OCI-LY3 (cell line): ENCODE results near the gene VIT.

Experiments
- H2AFZ ChIP-seq: fragments of 200-600, 300-600 bp; shearing (Covaris generic); 2 replicates; pipeline ENCODE4 v1.6.0; 2014; ENCODE audit warnings: antibody characterized with exemption, low read depth, low read length
- H3K27ac ChIP-seq: fragments of 200-600, 300-600 bp; sonication (generic); 2 replicates; pipeline ENCODE4 v1.5.1; 2014; ENCODE audit warnings: mild to moderate bottlenecking, low read length, moderate library complexity, mixed read lengths
- H3K27me3 ChIP-seq: fragments of 200-600, 300-600 bp; sonication (generic); 2 replicates; pipeline ENCODE4 v1.6.1; 2014; ENCODE audit warnings: low read depth, low read length, mixed read lengths
- H3K36me3 ChIP-seq: fragments of 200-600, 300-600 bp; sonication (generic); replicated peaks from 2 replicates; pipeline ENCODE3; 2014; ENCODE audit warnings: low read depth, low read length, mixed read lengths
- H3K4me1 ChIP-seq: fragments of 300-600, 200-600 bp; sonication (generic); 2 replicates; pipeline ENCODE4 v1.6.1; 2014; ENCODE audit warnings: low read length, mixed read lengths
- H3K4me2 ChIP-seq: fragments of 200-600, 300-600 bp; sonication (generic); 2 replicates; pipeline ENCODE4 v1.6.1; 2014; ENCODE audit warnings: low read length, mixed read lengths
- H3K4me3 ChIP-seq: fragments of 300-600, 200-600 bp; sonication (generic); 2 replicates; pipeline ENCODE4 v1.5.1; 2014; ENCODE audit warnings: antibody characterized with exemption, mild to moderate bottlenecking, low read length, moderate library complexity
- H3K79me2 ChIP-seq: fragments of 300-600, 200-600 bp; shearing (Covaris generic); 2 replicates; pipeline ENCODE4 v1.6.1; 2014; ENCODE audit warnings: mild to moderate bottlenecking, low read length, mixed read lengths
- H3K9ac ChIP-seq: fragments of 300-600, 200-600 bp; shearing (Covaris generic); 2 replicates; pipeline ENCODE4 v1.6.0; 2014; ENCODE audit warnings: mild to moderate bottlenecking, low read length, moderate library complexity
- H3K9me3 ChIP-seq: fragments of 200-600, 300-600 bp; shearing (Covaris generic); 2 replicates; pipeline ENCODE4 v1.6.1; 2014; ENCODE audit warnings: low read length, mixed read lengths; ENCODE audit not compliant: insufficient read depth
- H4K20me1 ChIP-seq: fragments of 200-600, 300-600 bp; sonication (generic); 2 replicates; pipeline ENCODE4 v1.6.1; 2016; ENCODE audit warnings: low read length, mixed read lengths; ENCODE audit not compliant: insufficient read depth
- CTCF ChIP-seq: fragments of 200-600, 300-600 bp; sonication (generic); IDR thresholded peaks from 2 replicates; pipeline ENCODE4 v1.5.1; 2014; ENCODE audit warnings: antibody characterized with exemption, low read length, low read depth
- EZH2phosphoT487 ChIP-seq: fragments of 200-600 bp; shearing (Covaris generic); IDR thresholded peaks from 2 replicates; pipeline ENCODE4 v1.6.1; 2018; ENCODE audit warnings: antibody characterized with exemption, mixed run types, low read depth

Gene VIT

GRCh38 chr2:36696533-36696932 lies at the start of gene VIT:
Gene VIT, plus strand, starts transcription at chr2:36696707. Its CDS starts 19,664 bp downstream, at chr2:36716371.
- Histone ChIP-seq H3K79me2 (no peaks in the 10 kb centered on the region), H4K20me1 (no peaks in the 10 kb centered on the region), H2AFZ (no peak within 1 kb of the TSS), H3K4me2 (no peak within 1 kb of the TSS), H3K4me1 (no peaks in the 10 kb centered on the region; the same call in 1 of the 2 replicates), H3K4me3 (no peak within 1 kb of the TSS), H3K36me3 (no peaks in the 10 kb centered on the region), H3K9ac (no peak within 1 kb of the TSS), H3K9me3 (no peaks in the 10 kb centered on the region), H3K27me3 (0 out of 2 replicates have a peak, but pooled peaks cover under 1% of the 10 kb centered on the region), H3K27ac (no peak within 1 kb of the TSS)
- TF ChIP-seq EZH2phosphoT487 = no peak

- H3K4me3 ChIP-seq = no peak overlapping the region
- no peaks in the 10 kb centered on the region for H3K27me3 ChIP-seq
- H3K9ac ChIP-seq = no peak overlapping the region
- no peak overlapping the region for H3K27ac ChIP-seq
- TF ChIP-seq CTCF (no peak), EZH2phosphoT487 (no peak)
- no peaks in the 10 kb centered on the region for H4K20me1 ChIP-seq
- H3K4me1 ChIP-seq = peaks cover 7% of the 10 kb centered on the region
- no peaks in the 10 kb centered on the region for H3K9me3 ChIP-seq
- H3K4me2 ChIP-seq = no peak overlapping the region
- peak overlapping the region; percentile 47 for H2AFZ ChIP-seq
- H3K36me3 ChIP-seq = no peaks in the 10 kb centered on the region
- H3K79me2 ChIP-seq = no peaks in the 10 kb centered on the region
Observed at GRCh38 chr2:36650031-36650829, 46.3 kb upstream of the VIT start.

- Histone ChIP-seq H4K20me1 (no peaks in the 10 kb centered on the region), H3K4me3 (no peak overlapping the region), H3K9me3 (no peaks in the 10 kb centered on the region), H3K9ac (no peak overlapping the region), H3K36me3 (no peaks in the 10 kb centered on the region), H3K27ac (no peak overlapping the region), H2AFZ (no peak overlapping the region), H3K4me1 (peaks cover 7% of the 10 kb centered on the region), H3K27me3 (0 out of 2 replicates have a peak, but pooled peaks cover 9% of the 10 kb centered on the region), H3K79me2 (no peaks in the 10 kb centered on the region), H3K4me2 (no peak overlapping the region)
- TF ChIP-seq EZH2phosphoT487 (no peak), CTCF (no peak)
Observed at GRCh38 chr2:36653155-36653554, 43.4 kb upstream of the VIT start.

DNA sequence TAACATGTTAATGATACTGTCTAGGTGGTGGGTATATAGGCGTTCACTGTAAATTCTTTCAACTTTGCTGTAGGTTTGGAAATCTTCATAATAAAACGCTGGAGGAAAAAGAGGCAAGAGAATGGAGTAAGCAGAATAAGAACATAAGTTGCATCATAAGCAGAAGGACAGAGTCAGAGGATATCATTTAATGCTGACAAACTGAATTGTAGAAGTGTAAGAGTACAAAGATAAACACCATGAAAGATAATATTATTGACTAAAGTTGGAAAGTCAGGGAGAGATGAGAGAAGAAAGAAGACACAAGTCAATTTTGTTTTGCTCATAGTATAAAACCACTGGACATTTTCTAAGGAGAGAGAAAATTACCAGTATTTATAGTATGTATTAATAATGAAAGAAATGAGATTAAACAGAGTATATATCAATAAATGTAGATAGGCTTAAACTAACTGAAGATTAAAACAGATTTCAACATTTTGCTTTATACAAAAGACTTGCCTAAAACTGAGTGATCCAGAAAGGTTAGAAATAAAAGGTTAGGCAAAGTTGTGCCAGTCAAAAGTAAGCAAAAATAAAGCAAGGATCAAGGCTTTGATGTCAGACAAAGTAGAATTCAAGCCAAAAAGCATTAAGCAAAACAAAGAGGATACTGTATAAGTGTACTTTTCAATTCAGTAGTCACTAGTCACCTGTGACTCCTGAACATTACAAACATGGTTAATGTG lies 42.4 kb upstream of the VIT start:
- TF ChIP-seq EZH2phosphoT487 = no peak
- no peak for TF ChIP-seq CTCF
- Histone ChIP-seq H3K4me2 (no peak overlapping the region), H3K9ac (no peak overlapping the region), H3K36me3 (no peaks in the 10 kb centered on the region), H3K79me2 (no peaks in the 10 kb centered on the region), H3K27ac (no peak overlapping the region), H3K9me3 (no peaks in the 10 kb centered on the region), H3K27me3 (0 out of 2 replicates have a peak, but pooled peaks cover 9% of the 10 kb centered on the region), H2AFZ (no peak overlapping the region), H4K20me1 (no peaks in the 10 kb centered on the region), H3K4me3 (no peak overlapping the region), H3K4me1 (peaks cover 7% of the 10 kb centered on the region)
